ENCODE measurements around the gene SLC38A4. TPM values are rescaled to one million over a fixed set of nuclear protein-coding genes. Genes with fewer than 3 reads are reported as not detected.

Gene SLC38A4
- polyA plus RNA-seq, 3 donors = 18.2 to 29.6 (median 27.2) TPM

GRCh38 chr12:46717868-46718267, 107.9 kb downstream of the SLC38A4 start:
- DNase-seq (ENCODE audit: low read depth in 3 of 3, low spot score in 2 of 3) = no peak

DNA sequence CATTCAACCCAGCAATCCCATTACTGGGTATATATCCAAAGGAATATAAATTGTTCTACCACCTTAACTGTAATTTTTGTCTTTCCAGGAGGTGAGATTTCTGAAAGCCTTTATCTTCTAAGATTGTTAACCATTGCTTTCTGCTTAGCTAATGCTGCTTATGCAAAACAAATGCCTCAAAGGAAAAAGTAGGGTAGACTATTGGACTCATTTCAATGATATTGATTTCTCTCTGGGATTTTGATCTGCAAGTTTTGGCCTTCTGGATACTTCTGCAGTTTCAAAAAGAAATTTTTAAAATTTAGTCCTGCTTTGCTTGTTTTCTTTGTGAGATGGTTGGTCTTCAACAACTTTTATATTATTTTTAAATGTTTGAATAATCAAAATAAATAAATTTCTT, 108.6 kb downstream of the SLC38A4 start:
- no peak for DNase-seq (ENCODE audit: low read depth in 3 of 3, low spot score in 2 of 3)
